Skin of body (tissue), 2 donors: Measurements from ENCODE around the gene EXOC3L4. TPM values are rescaled to one million over a fixed set of nuclear protein-coding genes. Genes with fewer than 3 reads are reported as not detected.

Experiments used
- DNase-seq: peaks from one replicate; lab custom pipeline; 2025; lab: John Stamatoyannopoulos, UW
- total RNA-seq: library from RNA; depleted of rRNA; stranded (reverse); fragments of >200 nt; gene quantifications from one replicate; pipeline ENCODE4 v1.2.3, GENCODE V29; 2014

Gene EXOC3L4
- total RNA-seq, 1 donor from 2014 or later: 0.30 TPM

- no peak for DNase-seq
Measured at GRCh38 chr14:103132381-103133209, 38.1 kb downstream of the EXOC3L4 start.

- no peak for DNase-seq
Measured at GRCh38 chr14:103133210-103134140, 39.0 kb downstream of the EXOC3L4 start.

GRCh38 chr14:103134405-103134804, 39.9 kb downstream of the EXOC3L4 start:
- no peak for DNase-seq

GRCh38 chr14:103134919-103135318, 40.4 kb downstream of the EXOC3L4 start:
- DNase-seq: no peak

- DNase-seq: no peak
Measured at GRCh38 chr14:103135333-103136260, 41.1 kb downstream of the EXOC3L4 start.

GRCh38 chr14:103136388-103137271, 42.1 kb downstream of the EXOC3L4 start:
- no peak for DNase-seq

- DNase-seq: no peak
Measured at GRCh38 chr14:103137689-103138300, 43.3 kb downstream of the EXOC3L4 start.

GRCh38 chr14:103138301-103139131, 44.0 kb downstream of the EXOC3L4 start:
- no peak for DNase-seq

- no peak for DNase-seq
Measured at GRCh38 chr14:103139132-103140025, 44.9 kb downstream of the EXOC3L4 start.

GRCh38 chr14:103140316-103141109, 46.0 kb downstream of the EXOC3L4 start:
- DNase-seq: no peak

GRCh38 chr14:103141117-103141796, 46.7 kb downstream of the EXOC3L4 start:
- DNase-seq: no peak

- DNase-seq: no peak
Measured at GRCh38 chr14:103142026-103142425, 47.5 kb downstream of the EXOC3L4 start.

GRCh38 chr14:103142721-103143302, 48.3 kb downstream of the EXOC3L4 start:
- DNase-seq: no peak

GRCh38 chr14:103143506-103143905, 49.0 kb downstream of the EXOC3L4 start:
- no peak for DNase-seq

- no peak for DNase-seq
Measured at GRCh38 chr14:103144085-103144484, 49.6 kb downstream of the EXOC3L4 start.

GRCh38 chr14:103146141-103146709, 51.7 kb downstream of the EXOC3L4 start:
- no peak for DNase-seq
